GM12872 (cell line): Measurements from ENCODE around the gene UBE2O.

ENCODE experiments used
- TF ChIP-seq, protein P1 (sequence below): IDR thresholded peaks from 3 replicates; pipeline ENCODE4 v1.5.1; 2011; ENCODE audit warnings: low read depth, mild to moderate bottlenecking, low read length, moderate library complexity; ENCODE audit not compliant: insufficient read depth

Gene UBE2O

DNA sequence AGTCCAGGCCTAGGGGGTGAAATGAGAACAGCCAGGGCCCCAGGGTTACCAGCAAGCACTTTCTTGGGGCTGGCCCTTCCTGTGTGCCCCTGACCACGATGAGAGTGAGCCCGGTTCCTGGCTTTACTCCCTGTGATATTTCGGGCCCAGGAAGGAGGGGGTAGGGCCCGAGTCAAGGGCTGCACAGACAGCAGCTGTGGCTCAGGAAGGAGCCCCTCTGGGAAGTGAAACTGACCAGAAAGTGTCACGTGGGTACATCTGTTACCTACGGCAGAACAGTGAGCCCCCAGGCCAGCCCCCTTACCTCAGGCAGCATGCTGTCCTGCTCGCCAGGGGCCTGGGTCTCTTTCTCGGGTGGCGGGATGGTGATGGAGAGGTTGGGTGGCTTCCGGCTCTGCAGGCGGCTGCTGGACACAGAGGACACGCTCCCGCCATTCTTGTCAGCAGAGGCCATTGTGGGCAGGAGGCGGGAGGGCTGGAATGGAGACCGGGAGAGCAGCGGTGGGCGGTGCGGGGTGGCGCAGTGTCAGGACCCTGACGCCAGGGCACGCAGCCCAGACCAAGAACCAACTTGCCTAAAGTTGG lies 28.2 kb upstream of the UBE2O start:
- TF ChIP-seq, protein P1, sequence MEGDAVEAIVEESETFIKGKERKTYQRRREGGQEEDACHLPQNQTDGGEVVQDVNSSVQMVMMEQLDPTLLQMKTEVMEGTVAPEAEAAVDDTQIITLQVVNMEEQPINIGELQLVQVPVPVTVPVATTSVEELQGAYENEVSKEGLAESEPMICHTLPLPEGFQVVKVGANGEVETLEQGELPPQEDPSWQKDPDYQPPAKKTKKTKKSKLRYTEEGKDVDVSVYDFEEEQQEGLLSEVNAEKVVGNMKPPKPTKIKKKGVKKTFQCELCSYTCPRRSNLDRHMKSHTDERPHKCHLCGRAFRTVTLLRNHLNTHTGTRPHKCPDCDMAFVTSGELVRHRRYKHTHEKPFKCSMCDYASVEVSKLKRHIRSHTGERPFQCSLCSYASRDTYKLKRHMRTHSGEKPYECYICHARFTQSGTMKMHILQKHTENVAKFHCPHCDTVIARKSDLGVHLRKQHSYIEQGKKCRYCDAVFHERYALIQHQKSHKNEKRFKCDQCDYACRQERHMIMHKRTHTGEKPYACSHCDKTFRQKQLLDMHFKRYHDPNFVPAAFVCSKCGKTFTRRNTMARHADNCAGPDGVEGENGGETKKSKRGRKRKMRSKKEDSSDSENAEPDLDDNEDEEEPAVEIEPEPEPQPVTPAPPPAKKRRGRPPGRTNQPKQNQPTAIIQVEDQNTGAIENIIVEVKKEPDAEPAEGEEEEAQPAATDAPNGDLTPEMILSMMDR, result no peak

DNA sequence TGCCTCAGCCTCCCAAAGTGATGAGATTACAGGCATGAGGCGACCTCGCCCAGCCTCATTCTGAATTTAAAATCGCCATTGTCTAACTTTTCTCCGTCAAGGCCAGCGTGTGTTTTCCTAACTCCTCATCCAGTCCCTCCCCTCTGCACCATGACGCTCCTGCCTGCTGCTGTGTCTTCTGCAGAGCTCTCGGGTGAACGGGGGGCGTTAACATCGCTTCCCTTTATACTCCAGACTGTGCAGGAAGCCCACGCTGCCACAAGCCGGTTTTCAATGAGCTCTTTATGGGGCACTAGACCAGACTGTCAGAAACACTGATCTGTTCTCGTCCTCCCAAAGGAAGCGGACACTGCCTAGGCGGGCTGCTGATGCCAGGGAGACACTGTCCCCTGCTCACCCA lies 27.7 kb upstream of the UBE2O start:
- TF ChIP-seq, protein P1, result no peak

GRCh38 chr17:76479515-76480060 lies 26.6 kb upstream of the UBE2O start:
- TF ChIP-seq, protein P1, result no peak

DNA sequence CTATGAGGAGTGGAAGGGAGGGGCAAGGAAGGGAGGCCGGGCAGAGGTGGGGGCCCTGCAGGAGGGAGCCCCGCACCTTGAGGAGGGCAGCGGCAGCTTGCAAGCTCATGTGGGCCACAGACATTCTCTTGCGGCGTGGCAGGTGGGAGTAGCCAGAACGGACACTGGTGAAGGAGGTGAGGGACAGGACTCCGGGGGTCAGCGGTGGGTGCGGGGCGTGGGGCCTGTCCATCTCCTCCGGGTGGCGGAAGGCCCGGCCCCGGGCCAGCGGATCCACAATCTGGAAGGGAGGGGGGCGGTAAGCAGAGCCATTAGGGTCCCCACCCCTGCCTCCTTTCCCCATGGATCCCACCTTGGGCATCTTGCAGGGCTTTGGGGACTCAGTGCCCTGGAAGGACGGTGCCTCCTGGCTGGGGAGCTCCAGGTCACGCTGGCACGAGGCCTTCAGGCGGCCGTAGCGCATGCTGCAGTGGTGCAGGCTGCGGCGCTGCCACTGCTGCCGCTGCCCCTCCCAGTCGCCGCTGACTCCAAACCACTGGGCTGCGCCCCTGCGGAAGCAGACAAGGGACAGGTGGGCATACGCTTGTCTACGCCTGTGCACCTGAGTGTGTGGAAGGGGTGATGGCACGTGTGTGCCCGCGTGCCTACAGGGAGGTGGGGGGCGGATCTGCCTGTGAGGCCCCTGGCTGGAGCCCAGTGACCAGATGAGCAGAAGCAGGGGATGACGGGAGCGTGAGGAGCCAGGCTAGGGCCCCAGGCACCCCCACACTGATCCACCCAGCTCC lies 26.0 kb upstream of the UBE2O start:
- TF ChIP-seq, protein P1, result no peak

GRCh38 chr17:76478097-76478496 lies 25.1 kb upstream of the UBE2O start:
- TF ChIP-seq, protein P1, result no peak

- TF ChIP-seq, protein P1, result no peak
Measured at GRCh38 chr17:76477576-76477975, 24.6 kb upstream of the UBE2O start.

- TF ChIP-seq, protein P1, result no peak
Measured at GRCh38 chr17:76476736-76477135, 23.8 kb upstream of the UBE2O start.
